HG03439 (cell line): ENCODE measurements around the gene TRANK1.
"Not testable (repeated sequence)": the region's sequence is repeated elsewhere in the genome, so short reads cannot be mapped to it uniquely, and the experiment has no call there.

Experiments
- ATAC-seq: cut with Tn5 transposase; IDR thresholded peaks from one replicate; pipeline ENCODE4 v1.9.1; 2021; ENCODE audit warnings: mild to moderate bottlenecking, moderate library complexity; ENCODE audit not compliant: unreplicated experiment

The TRANK1 gene

DNA sequence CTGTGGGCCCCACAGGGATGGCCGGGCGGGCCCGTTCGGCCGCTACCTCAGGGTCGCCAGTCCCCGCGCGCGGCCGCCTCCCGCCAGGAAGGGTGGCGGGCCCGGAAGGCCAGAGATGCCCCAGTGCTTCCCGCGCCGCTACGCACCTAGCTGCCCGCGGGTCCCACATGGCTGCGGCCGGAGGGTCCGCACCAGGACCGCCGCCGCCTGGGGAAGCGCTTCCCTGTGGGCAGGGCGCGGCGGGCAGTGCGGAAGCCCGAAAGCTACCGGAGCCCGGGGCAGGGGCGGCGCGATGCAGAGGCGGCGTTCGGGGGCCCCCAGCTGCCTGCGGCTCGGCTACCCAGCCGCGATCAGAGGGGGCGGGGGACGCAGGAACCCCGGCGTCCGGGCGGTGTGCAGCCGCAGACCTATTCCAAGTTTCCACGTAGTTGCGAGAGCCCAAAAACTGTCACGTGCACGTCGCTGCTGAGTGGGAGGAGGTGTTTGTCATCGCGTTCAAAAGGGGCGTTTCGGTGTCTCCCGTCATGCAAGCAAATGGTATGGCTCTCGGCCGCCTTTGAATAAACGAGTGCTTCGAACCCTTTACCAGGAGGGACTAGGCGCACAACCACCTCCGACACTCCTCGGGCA is at the start of gene TRANK1:
Gene TRANK1, minus strand, starts transcription at position 414 of the 630 bp plus-strand sequence. Its CDS starts 245 bp downstream, at position 169.
- peak; percentile 58 for ATAC-seq

DNA sequence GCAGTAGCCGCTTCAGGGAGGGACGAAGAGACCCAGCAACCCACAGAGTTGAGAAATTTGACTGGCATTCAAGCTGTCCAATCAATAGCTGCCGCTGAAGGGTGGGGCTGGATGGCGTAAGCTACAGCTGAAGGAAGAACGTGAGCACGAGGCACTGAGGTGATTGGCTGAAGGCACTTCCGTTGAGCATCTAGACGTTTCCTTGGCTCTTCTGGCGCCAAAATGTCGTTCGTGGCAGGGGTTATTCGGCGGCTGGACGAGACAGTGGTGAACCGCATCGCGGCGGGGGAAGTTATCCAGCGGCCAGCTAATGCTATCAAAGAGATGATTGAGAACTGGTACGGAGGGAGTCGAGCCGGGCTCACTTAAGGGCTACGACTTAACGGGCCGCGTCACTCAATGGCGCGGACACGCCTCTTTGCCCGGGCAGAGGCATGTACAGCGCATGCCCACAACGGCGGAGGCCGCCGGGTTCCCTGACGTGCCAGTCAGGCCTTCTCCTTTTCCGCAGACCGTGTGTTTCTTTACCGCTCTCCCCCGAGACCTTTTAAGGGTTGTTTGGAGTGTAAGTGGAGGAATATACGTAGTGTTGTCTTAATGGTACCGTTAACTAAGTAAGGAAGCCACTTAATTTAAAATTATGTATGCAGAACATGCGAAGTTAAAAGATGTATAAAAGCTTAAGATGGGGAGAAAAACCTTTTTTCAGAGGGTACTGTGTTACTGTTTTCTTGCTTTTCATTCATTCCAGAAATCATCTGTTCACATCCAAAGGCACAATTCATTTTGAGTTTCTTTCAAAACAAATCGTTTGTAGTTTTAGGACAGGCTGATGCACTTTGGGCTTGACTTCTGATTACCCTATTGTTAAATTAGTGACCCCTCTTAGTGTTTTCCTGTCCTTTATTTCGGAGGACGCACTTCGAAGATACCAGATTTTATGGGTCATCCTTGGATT is 48.8 kb upstream of the TRANK1 start, which contains the start of gene MLH1:
Gene MLH1, plus strand, starts transcription at position 193 of the 958 bp plus-strand sequence. Its CDS starts 30 bp downstream, at position 223.
- peak; percentile 94 for ATAC-seq

DNA sequence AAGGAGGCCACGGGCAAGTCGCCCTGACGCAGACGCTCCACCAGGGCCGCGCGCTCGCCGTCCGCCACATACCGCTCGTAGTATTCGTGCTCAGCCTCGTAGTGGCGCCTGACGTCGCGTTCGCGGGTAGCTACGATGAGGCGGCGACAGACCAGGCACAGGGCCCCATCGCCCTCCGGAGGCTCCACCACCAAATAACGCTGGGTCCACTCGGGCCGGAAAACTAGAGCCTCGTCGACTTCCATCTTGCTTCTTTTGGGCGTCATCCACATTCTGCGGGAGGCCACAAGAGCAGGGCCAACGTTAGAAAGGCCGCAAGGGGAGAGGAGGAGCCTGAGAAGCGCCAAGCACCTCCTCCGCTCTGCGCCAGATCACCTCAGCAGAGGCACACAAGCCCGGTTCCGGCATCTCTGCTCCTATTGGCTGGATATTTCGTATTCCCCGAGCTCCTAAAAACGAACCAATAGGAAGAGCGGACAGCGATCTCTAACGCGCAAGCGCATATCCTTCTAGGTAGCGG is 48.0 kb upstream of the TRANK1 start, which contains the start of gene EPM2AIP1:
Gene EPM2AIP1, minus strand, starts transcription at position 326 of the 520 bp plus-strand sequence. Its CDS starts 54 bp downstream, at position 272.
- peak; percentile 92 for ATAC-seq

DNA sequence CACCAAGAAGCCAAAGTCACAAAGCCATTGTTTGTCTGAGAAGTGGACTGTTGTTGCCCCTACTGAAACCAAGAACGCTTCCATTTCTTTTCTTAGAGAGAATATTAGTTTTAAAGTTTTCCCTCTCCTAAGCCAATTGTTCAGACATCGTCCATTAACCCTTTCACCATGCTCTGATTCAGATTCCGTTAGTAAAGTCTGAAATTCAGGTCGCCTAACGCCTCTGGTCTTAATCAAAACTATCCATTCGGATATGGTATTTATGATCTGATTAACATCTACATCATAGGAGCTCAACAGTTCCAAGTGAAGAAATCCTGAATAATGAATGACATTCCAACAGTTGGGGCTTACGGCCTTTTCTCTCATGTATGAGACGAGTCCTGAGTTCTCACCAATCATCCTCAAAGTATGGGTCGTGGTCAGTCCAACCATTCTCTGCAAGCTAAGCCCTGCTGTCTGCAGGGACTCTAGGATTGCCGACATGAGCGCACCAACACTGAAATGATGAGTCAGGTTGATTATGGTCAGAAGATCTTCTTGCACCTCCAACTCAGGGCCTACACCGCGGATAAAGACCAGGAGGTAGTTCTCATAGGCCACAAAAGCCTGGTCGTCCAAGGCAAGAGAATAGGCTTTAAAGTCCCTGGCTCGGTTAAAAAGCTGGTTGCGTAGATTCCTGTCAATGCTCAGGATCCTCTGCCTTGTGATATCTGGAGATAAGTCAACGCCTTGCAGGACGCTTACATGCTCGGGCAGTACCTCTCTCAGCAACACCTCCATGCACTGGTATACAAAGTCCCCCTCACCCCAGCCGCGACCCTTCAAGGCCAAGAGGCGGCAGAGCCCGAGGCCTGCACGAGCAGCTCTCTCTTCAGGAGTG is 47.3 kb upstream of the TRANK1 start:
- ATAC-seq = no peak

DNA sequence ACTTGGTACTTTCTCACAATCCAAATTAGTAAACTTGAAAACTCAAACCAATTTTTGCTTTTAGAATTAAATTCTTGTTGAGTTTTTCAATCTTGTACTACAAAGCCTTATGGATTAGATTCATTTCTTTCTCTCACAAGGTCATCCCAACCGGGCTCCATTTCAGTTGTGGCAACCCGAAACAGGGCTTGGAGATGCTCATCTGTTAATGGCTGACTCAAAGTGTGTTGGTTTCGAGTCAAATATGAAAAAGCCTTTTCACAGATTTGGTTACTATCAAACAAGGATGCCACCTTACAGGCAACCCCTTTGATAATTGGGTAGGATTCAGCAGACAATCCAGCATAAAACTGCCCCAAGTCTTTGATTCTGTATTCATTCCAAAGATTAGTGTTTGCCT is 46.3 kb upstream of the TRANK1 start:
- ATAC-seq = no peak

DNA sequence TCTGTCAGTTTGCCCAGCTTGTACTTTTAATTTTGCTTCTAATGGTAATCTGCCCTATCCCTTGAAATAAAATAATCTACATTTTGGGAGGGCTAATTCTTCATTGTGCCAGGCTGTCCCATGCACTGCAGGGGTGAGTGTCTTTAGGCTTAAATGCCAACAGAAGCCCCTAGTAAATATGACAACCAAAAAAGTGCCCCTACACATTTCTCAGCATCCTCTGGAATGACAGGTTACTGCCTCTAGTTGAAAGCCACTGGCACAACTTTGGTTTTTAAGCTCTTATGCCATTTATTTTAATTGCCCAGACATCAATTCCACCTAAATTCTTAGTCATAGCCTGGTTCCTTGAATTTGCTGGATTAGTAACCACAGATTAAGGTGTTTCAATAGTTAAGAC is 44.7 kb upstream of the TRANK1 start:
- ATAC-seq = no peak

DNA sequence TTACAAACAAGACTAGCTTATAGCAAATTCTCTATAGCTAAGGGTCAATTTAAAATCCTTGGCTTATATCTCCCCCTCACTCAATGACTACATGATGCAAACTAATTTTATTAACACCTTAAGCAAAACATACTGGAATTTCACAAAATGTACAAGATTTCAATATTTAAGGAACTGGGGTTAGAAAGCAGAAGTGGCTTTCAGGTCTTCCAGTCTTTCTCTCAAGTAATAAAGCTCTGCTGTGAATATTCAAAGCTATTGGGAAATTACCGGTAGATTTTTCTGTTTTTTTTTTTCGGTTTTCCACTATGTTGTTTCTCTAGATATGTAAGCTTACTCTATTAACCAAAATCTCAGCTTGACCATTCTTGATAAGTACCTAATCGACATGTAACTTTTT is 44.2 kb upstream of the TRANK1 start:
- ATAC-seq = no peak

DNA sequence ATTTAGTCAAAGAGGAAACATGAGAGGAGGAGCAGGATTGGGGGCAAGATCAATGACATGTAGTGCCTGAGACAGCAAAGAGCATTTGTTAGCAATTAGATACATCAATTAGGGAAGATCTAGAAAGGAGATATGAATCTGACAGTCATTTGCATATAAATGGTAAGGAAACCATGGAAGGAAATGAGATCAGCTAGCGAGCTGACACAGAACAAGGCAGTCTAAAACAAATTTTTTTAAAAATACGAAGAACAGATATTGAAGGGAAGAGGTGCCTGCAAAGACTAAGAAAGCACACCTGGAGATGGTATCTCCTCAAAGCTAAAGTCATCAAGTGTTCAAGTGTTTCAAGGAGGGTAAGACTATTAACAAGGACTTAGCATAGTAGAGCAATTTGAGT is 43.5 kb upstream of the TRANK1 start:
- ATAC-seq = no peak

DNA sequence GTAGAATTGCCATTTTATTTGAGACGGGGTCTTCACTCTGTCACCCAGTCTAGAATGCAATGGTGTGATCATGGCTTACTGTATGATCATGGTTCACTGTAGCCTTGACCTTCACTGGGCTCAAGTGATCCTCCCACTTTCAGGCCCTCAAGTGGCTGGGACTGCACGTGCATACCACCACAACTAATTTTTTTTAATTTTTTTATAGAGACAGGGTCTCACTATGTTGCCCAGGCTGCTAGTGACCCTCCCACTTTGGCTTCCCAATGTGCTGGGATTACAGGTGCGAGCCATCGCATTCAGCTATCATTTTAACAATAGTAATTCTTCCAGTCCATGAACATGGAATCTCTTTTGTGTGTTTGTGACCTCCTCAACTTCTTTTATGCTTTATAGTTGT is 36.2 kb upstream of the TRANK1 start:
- ATAC-seq = no peak

DNA sequence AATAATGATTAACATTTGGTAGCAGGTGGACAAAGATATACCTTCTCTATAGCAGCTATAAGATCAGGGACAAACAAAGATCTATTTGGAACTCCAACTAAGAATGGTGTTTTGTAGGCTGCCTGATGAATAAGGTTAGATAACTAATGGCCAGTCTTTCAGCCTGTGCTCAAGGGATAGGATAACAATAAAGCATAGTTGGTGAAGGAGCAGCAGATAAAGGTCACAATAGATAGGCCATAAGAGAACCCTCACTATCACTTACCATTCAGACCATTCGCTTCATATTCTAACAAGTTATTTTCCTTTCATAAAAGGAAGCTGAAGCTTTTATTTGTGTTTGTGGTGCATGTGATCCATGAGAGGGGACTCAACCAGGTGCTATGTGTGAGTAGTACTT is 28.3 kb upstream of the TRANK1 start:
- ATAC-seq = no peak

DNA sequence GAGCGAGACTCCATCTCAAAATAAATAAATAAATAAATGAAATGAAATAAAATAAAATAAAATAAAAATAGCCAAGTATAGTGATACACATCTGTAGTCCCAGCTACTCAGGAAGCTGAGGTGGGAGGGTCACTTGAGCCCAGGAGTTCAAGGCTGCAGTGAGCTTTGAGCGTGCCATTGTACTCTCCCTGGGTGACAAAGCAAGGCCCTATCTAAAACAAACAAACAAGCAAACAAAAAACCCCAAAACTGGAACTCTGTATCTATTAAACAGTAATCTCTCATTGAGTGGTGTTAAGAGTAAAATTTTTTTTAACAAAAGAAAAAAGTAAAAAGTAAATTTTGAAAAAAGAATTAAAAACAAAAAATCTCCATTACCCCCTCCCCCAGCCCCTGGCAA is 27.3 kb upstream of the TRANK1 start:
- no peak for ATAC-seq

DNA sequence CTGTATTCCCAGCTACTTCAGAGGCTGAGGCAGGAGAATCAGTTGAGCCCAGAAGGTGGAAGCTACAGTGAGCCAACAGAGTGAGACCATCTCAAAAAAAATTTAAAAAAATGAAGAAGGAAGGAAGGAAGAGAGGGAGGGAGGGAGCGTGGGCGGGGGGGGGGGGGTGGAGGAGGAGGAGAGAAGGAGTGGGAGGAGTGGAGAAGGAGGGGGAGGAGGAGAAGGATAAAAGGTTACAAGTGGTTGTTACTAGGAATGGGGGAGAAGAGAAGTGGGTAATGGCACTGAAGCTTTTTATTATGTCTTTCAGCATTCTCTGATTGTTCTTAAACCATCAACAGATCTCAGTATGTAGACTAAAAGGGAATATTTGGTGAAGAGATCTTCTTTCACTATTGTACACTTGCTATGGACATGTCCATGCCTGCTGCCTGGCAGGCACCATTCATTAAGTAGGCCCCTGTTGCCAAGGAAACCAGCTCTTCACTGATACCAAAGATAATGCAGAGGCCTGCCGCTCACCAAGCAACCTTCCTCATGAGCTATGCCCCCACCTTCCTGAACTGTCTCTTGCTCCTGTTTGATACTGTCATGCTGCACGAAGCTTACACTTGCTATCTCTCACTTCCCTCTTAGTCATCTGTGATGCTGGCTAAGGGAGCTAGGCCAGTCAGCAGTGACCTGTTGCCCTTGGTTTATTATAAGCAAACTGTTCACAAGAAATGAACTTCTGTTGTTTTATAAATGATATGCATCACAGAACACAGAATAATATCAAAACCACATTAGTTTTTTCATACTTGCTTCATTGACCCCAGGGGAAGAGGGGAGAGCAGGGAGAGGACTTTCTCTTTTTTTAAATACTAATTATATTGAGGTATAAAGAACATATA is 24.9 kb upstream of the TRANK1 start:
- ATAC-seq = peak; percentile 99

DNA sequence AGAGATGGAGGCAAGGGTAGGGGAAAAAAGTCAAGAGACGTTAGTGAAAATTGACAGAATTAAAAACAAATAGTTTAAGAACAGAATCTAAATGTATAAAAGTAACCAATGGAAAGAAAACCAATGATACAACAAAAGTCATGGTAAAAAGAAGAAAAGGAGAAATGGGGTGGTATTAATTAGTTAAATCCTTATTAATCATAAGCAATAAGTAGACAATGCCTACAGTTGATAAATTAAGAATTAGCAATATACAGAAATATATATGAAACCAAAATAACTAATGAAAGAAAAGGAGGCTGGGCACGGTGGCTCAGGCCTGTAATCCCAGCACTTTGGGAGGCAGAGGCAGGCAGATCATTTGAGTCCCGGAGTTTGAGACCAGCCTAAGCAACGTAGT is 24.2 kb upstream of the TRANK1 start:
- ATAC-seq = no peak

DNA sequence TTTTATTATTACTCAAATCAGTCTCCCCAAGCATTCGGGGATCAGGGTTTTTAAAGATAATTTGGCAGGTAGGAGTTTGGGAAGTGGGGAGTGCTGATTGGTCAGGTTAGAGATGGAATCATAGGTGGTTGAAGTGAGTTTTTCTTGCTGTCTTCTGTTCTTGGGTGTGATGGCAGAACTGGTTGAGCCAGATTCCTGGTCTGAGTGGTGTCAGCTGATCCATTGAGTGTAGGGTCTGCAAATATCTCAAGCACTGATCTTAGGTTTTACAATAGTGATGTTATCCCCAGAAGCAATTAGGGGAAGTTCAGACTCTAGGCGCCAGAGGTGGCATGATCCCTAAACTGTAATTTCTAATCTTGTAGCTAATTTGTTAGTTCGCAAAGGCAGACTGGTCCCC is 20.6 kb upstream of the TRANK1 start:
- ATAC-seq = no peak

DNA sequence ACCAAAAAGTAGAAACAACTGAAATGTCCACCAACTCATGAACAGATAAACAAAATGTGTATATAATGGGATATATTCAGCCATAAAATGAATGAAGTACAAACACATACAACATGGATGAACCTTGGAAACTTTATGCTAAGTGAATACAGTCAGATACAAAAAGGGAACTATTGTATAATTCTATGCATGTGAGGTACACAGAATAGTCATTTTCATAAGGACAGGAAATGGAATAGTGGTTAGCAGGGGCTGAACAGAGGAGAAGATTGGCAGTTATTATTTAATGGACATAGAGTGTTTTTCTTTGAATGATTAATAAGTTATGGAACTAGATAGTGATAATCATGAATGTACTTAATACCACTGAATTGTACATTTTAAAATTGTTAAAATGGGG is 20.0 kb upstream of the TRANK1 start:
- no peak for ATAC-seq

DNA sequence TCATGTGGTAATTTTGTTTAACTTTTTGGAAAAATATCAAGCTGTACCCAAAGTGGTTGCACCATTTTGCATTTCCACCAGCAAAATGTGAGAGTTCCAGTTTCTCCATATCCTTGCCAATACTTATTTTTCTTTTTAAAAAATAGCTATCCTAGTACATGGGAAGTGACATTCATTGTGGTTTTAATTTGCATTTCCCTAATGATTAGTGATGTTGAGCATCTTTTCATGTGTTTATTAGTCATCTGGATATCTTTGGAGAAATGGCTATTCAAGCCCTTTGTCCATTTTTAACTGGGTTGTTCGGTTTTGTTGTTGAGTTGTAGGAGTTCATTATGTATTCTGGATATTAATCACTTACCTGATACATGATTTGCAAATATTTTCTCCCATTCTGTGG is 19.5 kb upstream of the TRANK1 start:
- no peak for ATAC-seq

DNA sequence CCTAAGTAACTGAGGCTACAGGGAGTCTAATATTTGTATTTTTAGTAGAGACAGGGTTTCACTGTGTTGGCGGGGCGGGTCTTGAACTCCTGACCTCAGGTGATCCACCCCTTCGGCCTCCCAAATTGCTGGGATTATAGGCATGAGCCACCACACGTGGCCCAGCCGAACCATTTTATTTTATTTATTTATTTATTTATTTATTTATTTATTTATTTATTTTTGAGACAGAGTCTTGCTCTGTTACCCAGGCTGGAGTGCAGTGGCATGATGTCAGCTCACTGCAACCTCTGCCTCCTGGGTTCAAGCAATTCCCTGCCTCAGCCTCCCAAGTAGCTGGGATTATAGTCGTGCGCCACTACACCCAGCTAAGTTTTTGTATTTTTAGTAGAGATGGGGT is 18.2 kb upstream of the TRANK1 start:
- not testable (repeated sequence) for ATAC-seq

DNA sequence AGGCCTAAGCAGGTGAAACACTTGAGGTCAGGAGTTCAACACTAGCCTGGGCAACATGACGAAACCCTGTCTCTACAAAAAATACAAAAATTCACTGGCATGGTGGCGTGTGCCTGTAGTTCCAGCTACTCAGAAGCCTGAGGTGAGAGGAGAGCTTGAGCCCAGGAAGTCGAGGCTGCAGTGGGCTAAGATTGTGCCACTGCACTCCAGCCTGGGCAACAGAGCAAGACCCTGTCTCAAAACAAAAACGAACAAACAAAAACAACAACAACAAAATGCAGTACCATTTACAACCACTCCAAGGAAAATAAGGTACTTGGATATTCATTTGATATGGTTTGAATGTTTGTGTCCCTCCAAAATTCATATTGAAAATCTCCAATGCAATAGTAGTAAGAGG is 15.6 kb upstream of the TRANK1 start:
- no peak for ATAC-seq

DNA sequence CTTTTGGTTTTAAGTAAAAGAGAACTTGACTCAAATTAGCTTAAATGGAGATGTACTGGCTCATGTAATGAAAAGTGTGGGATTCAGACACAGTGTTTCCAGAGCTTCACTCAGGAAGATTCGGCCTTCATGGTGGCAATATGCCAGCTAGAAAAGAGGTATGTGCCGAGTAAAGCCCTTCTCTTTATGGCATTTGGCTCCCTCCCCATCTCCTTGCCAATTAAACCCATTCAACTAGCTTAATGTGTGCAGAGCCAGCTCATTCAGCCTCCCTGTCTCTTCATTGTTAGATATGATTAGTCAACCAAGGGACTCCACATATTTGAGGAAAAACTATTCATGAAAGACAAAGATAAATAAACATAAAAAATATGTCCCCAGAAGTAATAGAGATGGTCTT is 15.0 kb upstream of the TRANK1 start:
- no peak for ATAC-seq
